HepG2 (cell line): ENCODE measurements around the gene VWA3A. TPM values are rescaled to one million over a fixed set of nuclear protein-coding genes. Genes with fewer than 3 reads are reported as not detected.

Experiments
- BORCS8-MEF2B ChIP-seq: sonication (generic); formaldehyde crosslinking; IDR thresholded peaks from 2 replicates; pipeline ENCODE4 v1.8.0; 2022; ENCODE audit warnings: mild to moderate bottlenecking, missing genetic modification reagents
- BRCA1 ChIP-seq: sonication (generic); formaldehyde crosslinking; IDR thresholded peaks from 2 replicates; pipeline ENCODE4 v1.4.0; 2020; ENCODE audit warnings: missing genetic modification reagents
- FOXM1 ChIP-seq: sonication (generic); formaldehyde crosslinking; IDR thresholded peaks from 2 replicates; pipeline ENCODE4 v1.5.0; 2020; ENCODE audit warnings: missing genetic modification reagents
- ISX ChIP-seq: sonication (generic); formaldehyde crosslinking; conservative IDR thresholded peaks from 2 replicates; pipeline ENCODE4 v1.5.0; 2020; ENCODE audit warnings: missing genetic modification reagents
- KLF9 ChIP-seq: IDR thresholded peaks from 2 replicates; pipeline ENCODE4 v1.6.1; 2016; ENCODE audit warnings: low read depth
- KMT2A ChIP-seq: sonication (generic); formaldehyde crosslinking; IDR thresholded peaks from 2 replicates; pipeline ENCODE4 v1.4.0; 2020; ENCODE audit warnings: missing genetic modification reagents
- REL ChIP-seq: sonication (generic); formaldehyde crosslinking; conservative IDR thresholded peaks from 2 replicates; pipeline ENCODE4 v1.8.0; 2022; ENCODE audit warnings: mild to moderate bottlenecking, missing genetic modification reagents, moderate library complexity
- RFXAP ChIP-seq: sonication (generic); formaldehyde crosslinking; IDR thresholded peaks from 2 replicates; pipeline ENCODE4 v1.4.0; 2020; ENCODE audit warnings: missing genetic modification reagents, borderline replicate concordance
- SAFB2 ChIP-seq: sonication (generic); formaldehyde crosslinking; IDR thresholded peaks from 2 replicates; pipeline ENCODE4 v1.5.1; 2020; ENCODE audit warnings: missing genetic modification reagents, low read depth, mild to moderate bottlenecking, borderline replicate concordance
- THAP11 ChIP-seq: IDR thresholded peaks from 2 replicates; pipeline ENCODE4 v1.6.1; 2016; ENCODE audit warnings: missing biosample characterization, missing genetic modification reagents
- ZFP37 ChIP-seq: sonication (generic); formaldehyde crosslinking; IDR thresholded peaks from 2 replicates; pipeline ENCODE4 v1.4.0; 2020; ENCODE audit warnings: missing genetic modification reagents, borderline replicate concordance
- ZFX ChIP-seq: sonication (generic); formaldehyde crosslinking; IDR thresholded peaks from 2 replicates; pipeline ENCODE4 v1.4.0; 2020; ENCODE audit warnings: mild to moderate bottlenecking, low read depth, missing genetic modification reagents, moderate library complexity
- ZNF138 ChIP-seq: sonication (generic); formaldehyde crosslinking; IDR thresholded peaks from 2 replicates; pipeline ENCODE4 v1.5.0; 2020; ENCODE audit warnings: mild to moderate bottlenecking, low read depth, missing genetic modification reagents
- ZNF24 ChIP-seq: fragments of 450-650 bp; IDR thresholded peaks from 2 replicates; pipeline ENCODE4 v1.6.1; 2017; ENCODE audit warnings: antibody characterized with exemption, mild to moderate bottlenecking
- ZNF780A ChIP-seq: sonication (generic); formaldehyde crosslinking; IDR thresholded peaks from 2 replicates; pipeline ENCODE4 v1.8.0; 2022; ENCODE audit warnings: mild to moderate bottlenecking, missing genetic modification reagents, moderate library complexity
- ZNF782 ChIP-seq: sonication (generic); formaldehyde crosslinking; IDR thresholded peaks from 2 replicates; pipeline ENCODE4 v1.4.0; 2020; ENCODE audit warnings: missing genetic modification reagents, mild to moderate bottlenecking, borderline replicate concordance
- ZNF879 ChIP-seq: sonication (generic); formaldehyde crosslinking; IDR thresholded peaks from 2 replicates; pipeline ENCODE4 v1.8.1; 2023; ENCODE audit warnings: missing genetic modification reagents
- polyA plus RNA-seq, 8 experiments: library from polyadenylated mRNA; depleted of rRNA in 3 of 8; stranded (reverse) in 7 of 8; unstranded in 1 of 8; fragments of >200 nt; fragmentation: Illumina TruSeq in 4 of 8; extraction: Trizol in 4 of 8; gene quantifications; 2 replicates each; pipeline versions ENCODE4 v1.2.1 to v1.2.3, GENCODE V29; 2011 to 2016; ENCODE audit warnings: low read depth in 4 of 8, missing spikeins in 1 of 8, mixed read lengths in 1 of 8; ENCODE audit not compliant: insufficient read depth in 1 of 8
- total RNA-seq, 5 experiments: library from RNA; depleted of rRNA; stranded (reverse); fragments of >200 nt; fragmentation: Illumina TruSeq; extraction: Trizol; gene quantifications; 2 replicates each; pipeline ENCODE4 v1.2.3, GENCODE V29; 2016; ENCODE audit warnings: low read depth in 1 of 5
- TF ChIP-seq, protein P1 (sequence below): IDR thresholded peaks from 2 replicates; pipeline ENCODE4 v1.6.1; 2016; ENCODE audit warnings: missing biosample characterization, missing genetic modification reagents, low read depth
- TF ChIP-seq, protein P2 (sequence below): sonication (generic); formaldehyde crosslinking; IDR thresholded peaks from 2 replicates; pipeline ENCODE4 v1.4.0; 2020; ENCODE audit warnings: missing genetic modification reagents; ENCODE audit errors: not compliant biosample characterization
- TF ChIP-seq, protein P3 (sequence below): sonication (generic); formaldehyde crosslinking; IDR thresholded peaks from 2 replicates; pipeline ENCODE4 v1.4.0; 2020; ENCODE audit warnings: missing genetic modification reagents, borderline replicate concordance
- TF ChIP-seq, protein P4 (sequence below): sonication (generic); formaldehyde crosslinking; IDR thresholded peaks from 2 replicates; pipeline ENCODE4 v1.4.0; 2020; ENCODE audit warnings: mild to moderate bottlenecking, missing genetic modification reagents

The VWA3A gene
- total and polyA plus RNA-seq, 2 of the 13 experiments (the other 11 are each of a cell fraction or from before 2014, with no cell fraction given) = 0.03 to 0.07 TPM

DNA sequence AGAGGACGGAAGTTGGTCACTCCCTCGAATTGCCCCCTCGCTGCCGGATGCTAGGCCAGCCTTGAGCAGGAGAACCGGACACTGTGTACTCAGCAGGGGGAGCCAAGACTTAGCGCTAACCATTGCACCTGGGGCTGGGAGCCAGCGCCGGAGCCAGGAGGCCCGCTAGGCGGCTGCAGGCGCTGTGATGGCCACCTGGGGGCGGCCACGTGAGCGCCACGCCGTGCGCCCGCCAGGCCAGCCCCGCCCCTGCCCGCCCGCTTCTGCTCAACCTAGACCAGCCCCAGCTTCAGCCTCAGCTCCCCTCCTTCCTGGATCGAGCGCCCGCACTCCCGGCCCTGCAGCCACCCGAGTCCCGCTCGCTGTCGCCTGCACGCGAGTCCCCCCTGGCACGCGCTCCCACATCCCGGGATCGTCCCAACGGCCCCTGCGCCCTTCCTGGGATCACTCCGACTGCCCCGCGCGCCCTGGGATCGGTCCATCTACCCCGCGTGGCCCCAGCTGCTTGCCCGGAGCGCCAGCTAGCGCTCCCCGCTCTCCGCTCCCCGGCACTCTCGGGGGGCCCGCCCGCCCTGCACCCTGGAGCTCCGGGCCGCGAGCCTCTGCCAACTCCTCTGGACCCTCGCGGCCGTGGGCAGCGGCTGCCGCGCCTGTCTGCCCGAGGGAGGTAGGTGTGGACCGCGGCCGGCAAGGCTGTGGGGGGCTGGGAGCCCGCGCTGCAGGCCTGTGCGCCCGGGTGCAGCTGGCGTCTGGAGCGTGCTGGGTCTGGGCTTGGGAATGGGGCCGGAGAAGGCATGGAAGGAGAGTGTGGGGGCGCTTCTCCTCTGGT is 113.9 kb downstream of the VWA3A start, which contains the start of gene EEF2K (continued):
- TF ChIP-seq, protein P1, sequence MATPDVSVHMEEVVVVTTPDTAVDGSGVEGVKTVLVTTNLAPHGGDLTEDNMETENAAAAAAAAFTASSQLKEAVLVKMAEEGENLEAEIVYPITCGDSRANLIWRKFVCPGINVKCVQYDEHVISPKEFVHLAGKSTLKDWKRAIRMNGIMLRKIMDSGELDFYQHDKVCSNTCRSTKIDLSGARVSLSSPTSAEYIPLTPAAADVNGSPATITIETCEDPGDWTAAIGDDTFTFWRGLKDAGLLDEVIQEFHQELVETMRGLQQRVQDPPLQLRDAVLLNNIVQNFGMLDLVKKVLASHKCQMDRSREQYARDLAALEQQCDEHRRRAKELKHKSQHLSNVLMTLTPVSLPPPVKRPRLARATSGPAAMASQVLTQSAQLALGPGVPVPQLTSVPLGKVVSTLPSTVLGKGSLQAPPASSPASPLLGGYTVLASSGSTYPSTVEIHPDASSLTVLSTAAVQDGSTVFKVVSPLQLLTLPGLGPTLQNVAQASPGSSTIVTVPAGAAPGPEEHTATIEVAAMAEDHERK = peak; percentile 65
- peak; percentile 92 for TF ChIP-seq KMT2A
- TF ChIP-seq ZFP37 (CRISPR knock-in tag) = peak; percentile 77
- TF ChIP-seq ZNF138 (CRISPR knock-in tag) = no peak; the same call in 1 of the 2 replicates
- TF ChIP-seq ISX (CRISPR knock-in tag) = peak; percentile 97
- TF ChIP-seq BRCA1 (CRISPR knock-in tag) = peak; percentile 95
- peak; percentile 94 for TF ChIP-seq ZNF879 (CRISPR knock-in tag)
- peak; percentile 43 for TF ChIP-seq ZNF782 (CRISPR knock-in tag)
- TF ChIP-seq FOXM1 (CRISPR knock-in tag) = 0 out of 2 replicates have a peak, but pooled peaks have one; percentile 37
- TF ChIP-seq ZFX = peak; percentile 93
- peak; percentile 99 for TF ChIP-seq BORCS8-MEF2B (CRISPR knock-in tag)
- peak; percentile 99 for TF ChIP-seq SAFB2 (CRISPR knock-in tag)
- TF ChIP-seq THAP11 (CRISPR knock-in tag) = peak; percentile 86
- peak; percentile 78; the same call in 1 of the 2 replicates for TF ChIP-seq ZNF24
- no peak; the same call in none of the 2 replicates for TF ChIP-seq KLF9 (CRISPR knock-in tag)
- TF ChIP-seq, protein P2, sequence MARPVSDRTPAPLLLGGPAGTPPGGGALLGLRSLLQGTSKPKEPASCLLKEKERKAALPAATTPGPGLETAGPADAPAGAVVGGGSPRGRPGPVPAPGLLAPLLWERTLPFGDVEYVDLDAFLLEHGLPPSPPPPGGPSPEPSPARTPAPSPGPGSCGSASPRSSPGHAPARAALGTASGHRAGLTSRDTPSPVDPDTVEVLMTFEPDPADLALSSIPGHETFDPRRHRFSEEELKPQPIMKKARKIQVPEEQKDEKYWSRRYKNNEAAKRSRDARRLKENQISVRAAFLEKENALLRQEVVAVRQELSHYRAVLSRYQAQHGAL = no peak
- TF ChIP-seq, protein P3, sequence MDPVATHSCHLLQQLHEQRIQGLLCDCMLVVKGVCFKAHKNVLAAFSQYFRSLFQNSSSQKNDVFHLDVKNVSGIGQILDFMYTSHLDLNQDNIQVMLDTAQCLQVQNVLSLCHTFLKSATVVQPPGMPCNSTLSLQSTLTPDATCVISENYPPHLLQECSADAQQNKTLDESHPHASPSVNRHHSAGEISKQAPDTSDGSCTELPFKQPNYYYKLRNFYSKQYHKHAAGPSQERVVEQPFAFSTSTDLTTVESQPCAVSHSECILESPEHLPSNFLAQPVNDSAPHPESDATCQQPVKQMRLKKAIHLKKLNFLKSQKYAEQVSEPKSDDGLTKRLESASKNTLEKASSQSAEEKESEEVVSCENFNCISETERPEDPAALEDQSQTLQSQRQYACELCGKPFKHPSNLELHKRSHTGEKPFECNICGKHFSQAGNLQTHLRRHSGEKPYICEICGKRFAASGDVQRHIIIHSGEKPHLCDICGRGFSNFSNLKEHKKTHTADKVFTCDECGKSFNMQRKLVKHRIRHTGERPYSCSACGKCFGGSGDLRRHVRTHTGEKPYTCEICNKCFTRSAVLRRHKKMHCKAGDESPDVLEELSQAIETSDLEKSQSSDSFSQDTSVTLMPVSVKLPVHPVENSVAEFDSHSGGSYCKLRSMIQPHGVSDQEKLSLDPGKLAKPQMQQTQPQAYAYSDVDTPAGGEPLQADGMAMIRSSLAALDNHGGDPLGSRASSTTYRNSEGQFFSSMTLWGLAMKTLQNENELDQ (CRISPR knock-in tag) = peak; percentile 74
- no peak for TF ChIP-seq ZNF780A
- peak; percentile 97 for TF ChIP-seq RFXAP (CRISPR knock-in tag)
- TF ChIP-seq REL (CRISPR knock-in tag) = peak; percentile 83; the same call in 1 of the 2 replicates
- TF ChIP-seq, protein P4, sequence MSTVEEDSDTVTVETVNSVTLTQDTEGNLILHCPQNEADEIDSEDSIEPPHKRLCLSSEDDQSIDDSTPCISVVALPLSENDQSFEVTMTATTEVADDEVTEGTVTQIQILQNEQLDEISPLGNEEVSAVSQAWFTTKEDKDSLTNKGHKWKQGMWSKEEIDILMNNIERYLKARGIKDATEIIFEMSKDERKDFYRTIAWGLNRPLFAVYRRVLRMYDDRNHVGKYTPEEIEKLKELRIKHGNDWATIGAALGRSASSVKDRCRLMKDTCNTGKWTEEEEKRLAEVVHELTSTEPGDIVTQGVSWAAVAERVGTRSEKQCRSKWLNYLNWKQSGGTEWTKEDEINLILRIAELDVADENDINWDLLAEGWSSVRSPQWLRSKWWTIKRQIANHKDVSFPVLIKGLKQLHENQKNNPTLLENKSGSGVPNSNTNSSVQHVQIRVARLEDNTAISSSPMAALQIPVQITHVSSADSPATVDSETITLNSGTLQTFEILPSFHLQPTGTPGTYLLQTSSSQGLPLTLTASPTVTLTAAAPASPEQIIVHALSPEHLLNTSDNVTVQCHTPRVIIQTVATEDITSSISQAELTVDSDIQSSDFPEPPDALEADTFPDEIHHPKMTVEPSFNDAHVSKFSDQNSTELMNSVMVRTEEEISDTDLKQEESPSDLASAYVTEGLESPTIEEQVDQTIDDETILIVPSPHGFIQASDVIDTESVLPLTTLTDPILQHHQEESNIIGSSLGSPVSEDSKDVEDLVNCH = peak; percentile 82; the same call in 1 of the 2 replicates
